Activated T-cell treated with anti-CD3 and anti-CD28 coated beads, Interleukin-2, amount 50 U/mL, for 48 hours (primary cell): ENCODE measurements around the gene MAZ.
A peak's percentile ranks its signal among the peaks of the same experiment; 100 is the strongest.

Experiments
- DNase-seq, 2 experiments: peaks; one replicate each; pipeline ENCODE4 v3.0.0-alpha.2; 2020

MAZ gene

GRCh38 chr16:29809850-29810698, 3.7 kb downstream of the MAZ start:
- peak; percentile 64 to 68 for DNase-seq

- no peak for DNase-seq
These were observed 4.4 kb downstream of the MAZ start for GRCh38 chr16:29810699-29811169.

GRCh38 chr16:29811170-29811895, 5.0 kb downstream of the MAZ start:
- DNase-seq, result peak; percentile 86 to 90

GRCh38 chr16:29811896-29812665, 5.8 kb downstream of the MAZ start, which contains the start of gene PRRT2:
Gene PRRT2, plus strand, starts transcription at chr16:29812193. Its CDS starts 862 bp downstream, at chr16:29813055.
- DNase-seq, result peak; percentile 72 to 75

- no peak for DNase-seq
These were observed 6.7 kb downstream of the MAZ start for GRCh38 chr16:29812754-29813643.

GRCh38 chr16:29813644-29814562, 7.6 kb downstream of the MAZ start:
- DNase-seq, result no peak

GRCh38 chr16:29814592-29814991, 8.3 kb downstream of the MAZ start:
- no peak for DNase-seq

GRCh38 chr16:29815032-29815721, 8.8 kb downstream of the MAZ start:
- DNase-seq, result peak; percentile 54 to 62

GRCh38 chr16:29815793-29816693, 9.7 kb downstream of the MAZ start, which contains the start of gene PAGR1:
Gene PAGR1, plus strand, starts transcription at chr16:29816152. Its CDS starts 374 bp downstream, at chr16:29816526.
- peak; percentile 98 to 99 for DNase-seq

- peak; percentile 79 to 85 for DNase-seq
These were observed 10.5 kb downstream of the MAZ start for GRCh38 chr16:29816694-29817441.

- no peak for DNase-seq
These were observed 11.8 kb downstream of the MAZ start for GRCh38 chr16:29818082-29818481.

GRCh38 chr16:29819506-29819905, 13.2 kb downstream of the MAZ start:
- no peak for DNase-seq

GRCh38 chr16:29820271-29820701, 14.0 kb downstream of the MAZ start, which contains the start of gene MVP:
Gene MVP, plus strand, starts transcription at chr16:29820462. Its CDS starts 10,088 bp downstream, at chr16:29830550.
- peak; percentile 75 to 80 for DNase-seq

- peak; percentile 67 to 76 for DNase-seq
These were observed 14.7 kb downstream of the MAZ start for GRCh38 chr16:29820730-29821642.

- DNase-seq, result no peak
These were observed 15.3 kb downstream of the MAZ start for GRCh38 chr16:29821643-29822115.

- DNase-seq, result no peak
These were observed 18.3 kb downstream of the MAZ start for GRCh38 chr16:29824589-29825144.
